Activated CD4-positive, alpha-beta T cell treated with anti-CD3 and anti-CD28 coated beads, Interleukin-2, amount 50 U/mL, for 1 hour (primary cell): ENCODE results near the gene ERMN.
"Not testable (repeated sequence)": the region's sequence is repeated elsewhere in the genome, so short reads cannot be mapped to it uniquely, and the experiment has no call there.

Experiments used
- DNase-seq: peaks from one replicate; pipeline ENCODE4 v3.0.0-alpha.2; 2020

ERMN gene

DNA sequence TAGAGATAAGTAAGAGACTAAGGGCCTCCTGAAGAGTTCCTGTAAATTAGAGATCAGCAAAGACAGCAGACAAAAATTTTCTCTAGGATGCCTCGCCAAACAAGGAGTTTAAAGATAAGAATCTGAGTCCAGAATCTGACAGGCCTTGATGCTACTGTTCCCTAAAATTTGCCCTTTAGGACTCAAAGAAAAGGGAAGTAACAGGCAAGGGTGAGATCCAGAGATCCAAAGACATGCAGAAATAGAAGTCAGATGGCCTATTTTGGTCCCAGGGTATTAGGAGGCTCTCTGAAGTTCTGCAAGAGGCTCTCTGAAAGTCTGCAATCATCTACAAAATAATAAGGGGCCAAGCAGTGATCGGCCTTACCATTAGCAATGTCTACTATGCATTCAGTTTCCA, 35.1 kb downstream of the ERMN start:
- DNase-seq: no peak

DNA sequence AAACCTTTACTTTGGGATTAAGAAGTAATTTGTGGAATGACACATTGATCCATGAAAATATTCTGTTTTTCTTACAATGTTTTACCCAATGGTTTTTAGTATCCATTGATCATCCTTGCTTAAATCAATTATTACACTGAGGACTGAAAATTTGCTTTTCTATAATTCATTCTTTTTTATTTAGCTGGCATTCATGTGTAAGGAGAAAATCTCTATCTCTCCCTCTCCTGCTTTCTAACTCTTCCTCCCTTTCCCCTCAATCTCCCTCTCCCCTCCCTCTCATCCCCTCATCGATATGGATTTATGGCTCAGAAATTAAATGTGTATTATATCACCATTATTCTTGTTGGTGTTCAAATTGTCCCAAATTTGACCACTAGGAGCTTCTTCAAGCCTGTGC, 38.5 kb downstream of the ERMN start:
- no peak for DNase-seq

DNA sequence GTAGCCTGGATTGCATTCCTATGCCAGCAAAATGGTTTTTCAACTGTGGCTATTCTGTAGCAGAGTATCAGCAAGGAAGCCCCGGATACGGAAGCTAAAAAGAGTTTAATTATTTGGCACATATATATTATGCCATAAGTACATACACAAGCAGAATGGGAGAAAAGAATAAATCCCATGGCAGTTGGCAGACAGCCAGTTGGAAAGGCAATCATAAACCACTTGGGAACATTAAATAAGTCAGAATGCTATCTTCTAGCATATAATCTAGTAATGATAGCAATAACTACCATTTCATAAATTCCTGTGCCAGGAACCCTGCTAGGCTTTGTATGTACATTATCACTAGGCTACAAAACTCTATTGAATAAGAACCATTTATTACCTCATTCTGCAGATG, 42.2 kb downstream of the ERMN start:
- no peak for DNase-seq

DNA sequence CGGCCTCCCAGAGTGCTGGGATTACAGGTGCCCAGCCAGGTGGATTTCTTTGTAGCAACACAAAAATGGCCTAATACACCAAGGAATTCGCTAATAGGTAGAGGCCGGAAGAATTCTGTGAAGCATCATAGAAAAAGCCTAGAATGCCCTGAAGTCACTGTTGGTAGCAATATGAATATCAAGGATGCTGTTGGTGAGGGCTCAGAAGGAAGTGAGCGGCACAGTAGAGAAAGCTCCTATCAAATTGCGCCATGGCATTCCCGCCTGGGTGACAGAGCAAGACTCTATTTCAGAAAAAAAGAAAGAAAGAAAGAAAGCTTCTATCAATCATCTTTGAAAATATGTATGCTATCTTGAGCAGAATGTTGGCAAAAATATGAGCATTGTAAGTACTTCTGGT, 44.3 kb downstream of the ERMN start:
- no peak for DNase-seq

DNA sequence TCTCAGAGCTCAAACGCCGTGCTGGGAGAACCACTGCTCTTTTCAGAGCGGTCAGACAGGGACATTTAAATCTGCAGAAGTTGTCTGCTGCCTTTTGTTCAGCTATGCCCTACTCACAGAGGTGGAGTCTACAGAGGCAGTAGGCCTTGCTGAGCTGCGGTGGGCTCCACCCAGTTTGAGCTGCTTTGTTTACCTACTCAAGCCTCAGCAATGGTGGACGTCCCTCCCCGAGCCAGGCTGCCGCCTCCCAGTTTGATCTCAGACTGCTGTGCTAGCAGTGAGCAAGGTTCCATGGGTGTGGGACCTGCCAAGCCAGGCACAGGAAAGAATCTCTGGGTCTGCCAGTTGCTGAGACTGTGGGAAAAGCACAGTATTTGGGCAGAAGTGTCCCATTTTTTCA, 46.3 kb downstream of the ERMN start:
- DNase-seq: not testable (repeated sequence)

DNA sequence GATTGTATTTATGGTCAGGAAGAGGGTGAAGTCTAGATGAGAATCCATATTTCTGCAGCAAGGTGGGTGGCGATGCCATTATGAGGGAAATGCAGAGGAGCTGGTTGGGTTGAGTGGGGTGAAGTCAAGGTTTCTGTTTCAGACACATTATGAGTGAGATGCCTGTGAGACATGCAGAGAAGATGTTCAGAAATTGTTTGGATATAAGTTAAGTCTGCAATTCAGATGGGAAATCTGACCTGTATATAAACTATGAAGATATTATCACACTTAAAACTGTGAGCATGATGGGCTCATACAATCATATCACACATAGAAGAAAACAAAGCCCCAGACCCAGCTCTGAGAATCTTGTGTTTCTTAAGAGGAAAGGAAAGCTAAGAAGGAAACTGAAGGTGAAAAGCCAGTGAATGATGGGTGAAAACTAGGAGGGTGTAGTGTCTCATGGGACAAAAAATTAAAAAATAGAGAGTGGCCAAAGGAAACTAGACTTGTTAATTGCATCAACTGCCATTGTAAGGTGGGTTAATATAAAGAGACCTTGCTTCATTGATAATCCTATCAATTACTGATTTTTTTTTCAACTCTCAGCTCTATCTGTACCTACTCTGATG, 53.9 kb downstream of the ERMN start:
- DNase-seq: no peak

DNA sequence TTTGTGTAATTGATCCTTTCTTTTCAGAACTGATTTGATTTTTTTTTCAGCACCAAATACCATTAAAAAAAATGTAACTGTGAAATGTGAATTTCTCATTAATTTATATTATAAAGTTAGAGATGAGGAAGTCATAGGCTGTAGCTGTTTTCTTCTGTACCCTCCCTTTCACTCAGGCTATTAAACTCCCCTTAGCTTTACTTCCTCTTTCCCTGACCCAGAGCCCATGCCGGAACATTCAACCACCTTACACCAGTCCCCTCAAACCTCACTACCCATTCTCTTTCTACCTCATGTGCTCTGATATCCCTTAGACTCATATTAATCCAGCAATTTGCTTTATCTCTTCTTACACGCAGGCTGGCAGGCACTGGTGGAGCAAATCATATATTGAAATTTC, 55.7 kb downstream of the ERMN start:
- no peak for DNase-seq

DNA sequence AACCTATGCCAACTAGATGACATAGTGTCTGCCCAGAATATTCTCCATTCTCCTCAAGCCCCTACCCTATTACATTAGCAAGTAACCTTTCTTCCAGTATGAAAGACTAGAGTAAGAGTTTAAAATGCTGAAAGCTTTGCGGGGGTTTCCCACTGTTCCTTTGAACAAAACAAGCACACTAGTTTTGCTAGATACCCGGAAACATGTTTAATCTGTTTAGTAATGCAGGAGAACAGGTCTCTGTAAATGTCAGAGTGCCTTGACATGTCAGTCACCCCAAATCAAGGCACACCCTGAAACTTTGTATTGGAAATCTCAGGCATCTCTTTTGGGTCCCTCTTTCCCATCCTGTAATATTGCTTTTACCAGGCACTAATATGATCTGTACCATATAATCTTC, 56.6 kb downstream of the ERMN start:
- no peak for DNase-seq
